ENCODE measurements around the gene OR10P1. TPM values are rescaled to one million over a fixed set of nuclear protein-coding genes. Genes with fewer than 3 reads are reported as not detected.
A peak's percentile ranks its signal among the peaks of the same experiment; 100 is the strongest.

OR10P1 gene
- polyA plus RNA-seq, 2 of the 4 experiments (the other 2 are of a cell fraction) = not detected

DNA sequence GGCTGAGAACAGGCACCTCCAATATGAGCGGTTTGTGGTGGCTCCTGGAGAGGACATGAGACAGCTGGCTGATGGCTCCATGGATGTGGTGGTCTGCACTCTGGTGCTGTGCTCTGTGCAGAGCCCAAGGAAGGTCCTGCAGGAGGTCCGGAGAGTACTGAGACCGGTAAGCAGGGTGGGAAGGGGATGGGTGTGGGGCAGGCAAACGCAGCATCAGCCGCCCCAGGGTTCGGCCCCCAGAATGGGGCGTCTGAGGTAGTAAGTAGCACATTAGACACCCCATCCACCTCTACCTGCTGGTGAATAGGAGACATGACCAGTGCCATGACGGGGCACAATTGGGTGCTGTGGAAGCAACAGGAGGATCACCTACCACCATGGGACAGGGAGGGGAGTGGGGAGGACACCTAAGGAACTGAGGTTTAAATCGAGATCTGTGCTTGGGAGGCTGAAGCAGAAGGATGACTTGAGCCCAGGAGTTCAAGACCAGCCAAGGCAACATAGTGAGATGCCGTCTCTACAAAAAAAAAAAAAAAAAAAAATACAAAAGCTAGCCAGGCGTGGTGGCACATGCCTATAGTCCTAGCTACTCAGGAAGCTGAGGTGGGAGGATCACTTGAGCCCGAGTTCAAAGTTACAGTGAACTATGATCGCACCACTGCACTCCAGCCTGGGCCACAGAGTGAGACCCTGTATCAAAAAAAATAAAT, 45.5 kb downstream of the OR10P1 start:
- Histone ChIP-seq H3K9me3 (no peaks in the 10 kb centered on the region), H3K4me2 (peak overlapping the region; percentile 85), H3K27ac (peak overlapping the region; percentile 66 to 87), H3K4me1 (peaks cover 14% of the 10 kb centered on the region; the same call in 2 of the 3 replicates), H3K4me3 (peak overlapping the region; percentile 52)
- peak; percentile 13 for TF ChIP-seq MAFK (IDR thresholded peaks at IDR 0.05; ENCODE audit: partially characterized antibody)
- TF ChIP-seq RAD21 (conservative IDR thresholded peaks at IDR 0.05 in 1 of 2, IDR thresholded peaks at IDR 0.05 in 1 of 2) = no peak
- ATAC-seq (peak; percentile 48 to 59), FAIRE-seq (no peak), DNase-seq (ENCODE audit: low read depth in 1 of 2, low spot score in 1 of 2) (peak; percentile 23 to 42)
- POLR2A ChIA-PET = interaction anchor here (1.0 to 1.3 kb wide), 5 partner anchors 26 to 47 kb away, joined by 3 to 11 read pairs (median 5); partner anchors contain the start of genes BLOC1S1 and CD63
- CTCF ChIA-PET = interaction anchor here (0.8 to 4.2 kb wide), 20 partner anchors 9 to 115 kb away, joined by 3 to 59 read pairs (median 5); partner anchors contain the start of genes BLOC1S1, OR10P1 and RDH5
- WGBS (ENCODE audit: missing lambda C conversion rate) = 28% methylated on average over 11 of the region's 13 CpGs

DNA sequence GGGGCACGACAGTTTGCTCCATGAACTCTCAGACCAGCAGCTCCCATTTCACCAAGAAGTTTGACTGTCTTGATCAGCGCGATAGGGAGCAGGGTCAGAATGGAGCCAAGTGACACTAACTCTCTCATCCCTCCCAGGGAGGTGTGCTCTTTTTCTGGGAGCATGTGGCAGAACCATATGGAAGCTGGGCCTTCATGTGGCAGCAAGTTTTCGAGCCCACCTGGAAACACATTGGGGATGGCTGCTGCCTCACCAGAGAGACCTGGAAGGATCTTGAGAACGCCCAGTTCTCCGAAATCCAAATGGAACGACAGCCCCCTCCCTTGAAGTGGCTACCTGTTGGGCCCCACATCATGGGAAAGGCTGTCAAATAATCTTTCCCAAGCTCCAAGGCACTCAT, 47.0 kb downstream of the OR10P1 start:
- DNase-seq (ENCODE audit: low read depth in 1 of 2, low spot score in 1 of 2) = no peak

DNA sequence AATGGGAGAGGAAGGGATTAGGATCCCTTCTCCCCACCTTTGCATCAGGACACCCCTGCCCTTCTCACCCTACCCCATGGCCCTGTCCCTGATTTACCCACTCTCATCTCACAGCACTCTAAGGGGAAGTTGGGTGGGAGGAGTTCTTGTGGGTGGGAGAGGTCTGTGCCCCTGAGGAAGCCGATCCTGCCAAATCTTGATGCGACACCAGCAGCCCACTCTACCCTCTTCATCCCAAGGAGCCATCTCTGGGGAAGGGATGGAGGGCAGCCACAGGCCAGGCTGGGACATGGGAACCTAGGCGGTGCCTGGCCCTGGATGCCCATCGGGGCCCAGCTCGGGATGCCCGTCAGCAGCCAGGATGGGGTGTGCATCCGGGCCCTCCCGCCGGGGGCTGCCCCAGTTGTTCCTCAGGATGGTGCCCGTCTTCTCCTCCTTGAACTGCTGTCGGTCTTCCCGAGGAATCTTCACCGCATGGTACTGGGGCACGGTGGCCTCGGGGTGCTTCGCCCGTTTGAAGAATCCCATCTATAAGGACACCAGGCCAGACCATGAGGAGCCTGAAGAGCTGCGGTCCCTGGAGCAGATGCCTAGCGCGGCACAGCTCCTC, 48.2 kb downstream of the OR10P1 start:
- FAIRE-seq (no peak), ATAC-seq (no peak), DNase-seq (ENCODE audit: low read depth in 1 of 2, low spot score in 1 of 2) (no peak)
- 96% methylated on average over 16 of the region's 20 CpGs for WGBS (ENCODE audit: missing lambda C conversion rate)
- POLR2A ChIA-PET = no interaction called here
- H3K4me2 ChIP-seq = no peak overlapping the region
- no peak for TF ChIP-seq TP53 (CRISPR knock-in tag; IDR thresholded peaks at IDR 0.05)
- no peak for TF ChIP-seq CHD2 (IDR thresholded peaks at IDR 0.05; ENCODE audit: low read length, partially characterized antibody)
- no peak for TF ChIP-seq SREBF2 (IDR thresholded peaks at IDR 0.05)
- TF ChIP-seq HOXB5 (CRISPR knock-in tag; IDR thresholded peaks at IDR 0.05) = no peak
- TF ChIP-seq, protein P1, sequence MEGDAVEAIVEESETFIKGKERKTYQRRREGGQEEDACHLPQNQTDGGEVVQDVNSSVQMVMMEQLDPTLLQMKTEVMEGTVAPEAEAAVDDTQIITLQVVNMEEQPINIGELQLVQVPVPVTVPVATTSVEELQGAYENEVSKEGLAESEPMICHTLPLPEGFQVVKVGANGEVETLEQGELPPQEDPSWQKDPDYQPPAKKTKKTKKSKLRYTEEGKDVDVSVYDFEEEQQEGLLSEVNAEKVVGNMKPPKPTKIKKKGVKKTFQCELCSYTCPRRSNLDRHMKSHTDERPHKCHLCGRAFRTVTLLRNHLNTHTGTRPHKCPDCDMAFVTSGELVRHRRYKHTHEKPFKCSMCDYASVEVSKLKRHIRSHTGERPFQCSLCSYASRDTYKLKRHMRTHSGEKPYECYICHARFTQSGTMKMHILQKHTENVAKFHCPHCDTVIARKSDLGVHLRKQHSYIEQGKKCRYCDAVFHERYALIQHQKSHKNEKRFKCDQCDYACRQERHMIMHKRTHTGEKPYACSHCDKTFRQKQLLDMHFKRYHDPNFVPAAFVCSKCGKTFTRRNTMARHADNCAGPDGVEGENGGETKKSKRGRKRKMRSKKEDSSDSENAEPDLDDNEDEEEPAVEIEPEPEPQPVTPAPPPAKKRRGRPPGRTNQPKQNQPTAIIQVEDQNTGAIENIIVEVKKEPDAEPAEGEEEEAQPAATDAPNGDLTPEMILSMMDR (IDR thresholded peaks at IDR 0.05) = no peak
- no peak for TF ChIP-seq GATA3 (IDR thresholded peaks at IDR 0.05; ENCODE audit: borderline replicate concordance)
- TF ChIP-seq CBX8 (IDR thresholded peaks at IDR 0.05) = no peak
- TF ChIP-seq, protein P2, sequence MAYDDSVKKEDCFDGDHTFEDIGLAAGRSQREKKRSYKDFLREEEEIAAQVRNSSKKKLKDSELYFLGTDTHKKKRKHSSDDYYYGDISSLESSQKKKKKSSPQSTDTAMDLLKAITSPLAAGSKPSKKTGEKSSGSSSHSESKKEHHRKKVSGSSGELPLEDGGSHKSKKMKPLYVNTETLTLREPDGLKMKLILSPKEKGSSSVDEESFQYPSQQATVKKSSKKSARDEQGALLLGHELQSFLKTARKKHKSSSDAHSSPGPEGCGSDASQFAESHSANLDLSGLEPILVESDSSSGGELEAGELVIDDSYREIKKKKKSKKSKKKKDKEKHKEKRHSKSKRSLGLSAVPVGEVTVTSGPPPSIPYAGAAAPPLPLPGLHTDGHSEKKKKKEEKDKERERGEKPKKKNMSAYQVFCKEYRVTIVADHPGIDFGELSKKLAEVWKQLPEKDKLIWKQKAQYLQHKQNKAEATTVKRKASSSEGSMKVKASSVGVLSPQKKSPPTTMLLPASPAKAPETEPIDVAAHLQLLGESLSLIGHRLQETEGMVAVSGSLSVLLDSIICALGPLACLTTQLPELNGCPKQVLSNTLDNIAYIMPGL (CRISPR knock-in tag; IDR thresholded peaks at IDR 0.05; ENCODE audit: borderline replicate concordance) = no peak
- TF ChIP-seq MYC (IDR thresholded peaks at IDR 0.05; ENCODE audit: borderline replicate concordance, low read length) = no peak
- no peak for TF ChIP-seq CHD4 (IDR thresholded peaks at IDR 0.05; ENCODE audit: borderline replicate concordance)
- no peak for TF ChIP-seq JUN (IDR thresholded peaks at IDR 0.05)
- TF ChIP-seq ZC3H11A (IDR thresholded peaks at IDR 0.05) = no peak
- no peak for TF ChIP-seq RNF2 (IDR thresholded peaks at IDR 0.05; ENCODE audit: borderline replicate concordance, low read depth)
- TF ChIP-seq, protein P3, sequence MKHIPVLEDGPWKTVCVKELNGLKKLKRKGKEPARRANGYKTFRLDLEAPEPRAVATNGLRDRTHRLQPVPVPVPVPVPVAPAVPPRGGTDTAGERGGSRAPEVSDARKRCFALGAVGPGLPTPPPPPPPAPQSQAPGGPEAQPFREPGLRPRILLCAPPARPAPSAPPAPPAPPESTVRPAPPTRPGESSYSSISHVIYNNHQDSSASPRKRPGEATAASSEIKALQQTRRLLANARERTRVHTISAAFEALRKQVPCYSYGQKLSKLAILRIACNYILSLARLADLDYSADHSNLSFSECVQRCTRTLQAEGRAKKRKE (CRISPR knock-in tag; IDR thresholded peaks at IDR 0.05; ENCODE audit: low read depth) = no peak
- no peak for TF ChIP-seq EHF (CRISPR knock-in tag; IDR thresholded peaks at IDR 0.05)
- TF ChIP-seq MAZ (IDR thresholded peaks at IDR 0.05; ENCODE audit: borderline replicate concordance, low read depth, low read length) = no peak
- no peak for TF ChIP-seq CEBPB (IDR thresholded peaks at IDR 0.05)
- no peak for TF ChIP-seq BHLHE40 (IDR thresholded peaks at IDR 0.05; ENCODE audit: low read depth, low read length)
- CTCF ChIA-PET = interaction anchor here (0.7 to 4.2 kb wide), 6 partner anchors 11 to 45 kb away, joined by 3 to 59 read pairs (median 3); partner anchors contain the start of genes BLOC1S1 and RDH5
- H3K4me3 ChIP-seq = no peak overlapping the region
- no peaks in the 10 kb centered on the region for H3K9me3 ChIP-seq
- peaks cover 14% of the 10 kb centered on the region; the same call in 2 of the 3 replicates for H3K4me1 ChIP-seq
- H3K27ac ChIP-seq = no peak overlapping the region

More for the DNA sequence above, 47.0 kb downstream of the OR10P1 start:
- Histone ChIP-seq H3K9me3 (no peaks in the 10 kb centered on the region), H3K4me1 (peaks cover 14% of the 10 kb centered on the region; the same call in 2 of the 3 replicates), H3K4me2 (no peak overlapping the region), H3K4me3 (no peak overlapping the region), H3K27ac (no peak overlapping the region)
- FAIRE-seq (no peak), ATAC-seq (no peak)
- 94% methylated on average over 7 of the region's 7 CpGs for WGBS (ENCODE audit: missing lambda C conversion rate)
- TF ChIP-seq POLR2AphosphoS2 (conservative IDR thresholded peaks at IDR 0.05; ENCODE audit: low read length) (no peak), MYC (IDR thresholded peaks at IDR 0.05; ENCODE audit: borderline replicate concordance, low read length) (no peak), CHD2 (IDR thresholded peaks at IDR 0.05; ENCODE audit: low read length, partially characterized antibody) (no peak)
- CTCF ChIA-PET = interaction anchor here (0.8 to 4.2 kb wide), 3 partner anchors 27 to 46 kb away, joined by 3 to 59 read pairs (median 3); partner anchors contain the start of genes BLOC1S1 and RDH5
- POLR2A ChIA-PET = no interaction called here
